Keratinocyte (primary cell): ENCODE data around the gene CLHC1. TPM values are rescaled to one million over a fixed set of nuclear protein-coding genes. Genes with fewer than 3 reads are reported as not detected.

Experiments
- DNase-seq: peaks from one replicate; pipeline ENCODE4 v3.0.0-alpha.2; 2011; ENCODE audit warnings: low read depth, missing footprints, low spot score
- FAIRE-seq: peaks from 2 replicates; lab custom pipeline; 2011; peaks lifted over from hg19 to GRCh38; lab: Jason Lieb, UNC
- H2AFZ ChIP-seq: 2 replicates; pipeline ENCODE4 v1.6.0; 2012; ENCODE audit warnings: low read length, control low read depth, inconsistent platforms; ENCODE audit not compliant: control insufficient read depth
- H3K27ac ChIP-seq: 2 replicates; pipeline ENCODE4 v1.5.1; 2011; ENCODE audit warnings: low read length; ENCODE audit not compliant: control insufficient read depth, insufficient read depth
- H3K27me3 ChIP-seq: 3 replicates; pipeline ENCODE4 v1.6.0; 2011; ENCODE audit warnings: low read length; ENCODE audit not compliant: control insufficient read depth, insufficient read depth; ENCODE audit errors: extremely low read depth
- H3K36me3 ChIP-seq, 2 experiments: 2 replicates in 1 of 2; 3 replicates in 1 of 2; pipeline ENCODE4 v1.5.1; 2011; ENCODE audit warnings: low read length in 2 of 2, mild to moderate bottlenecking in 1 of 2; ENCODE audit not compliant: control insufficient read depth in 2 of 2, insufficient read depth in 2 of 2; ENCODE audit errors: extremely low read depth in 1 of 2
- H3K4me1 ChIP-seq: 3 replicates; pipeline ENCODE4 v1.5.1; 2011; ENCODE audit warnings: low read length; ENCODE audit not compliant: control insufficient read depth, insufficient read depth; ENCODE audit errors: extremely low read depth
- H3K4me2 ChIP-seq: 3 replicates; pipeline ENCODE4 v1.6.0; 2011; ENCODE audit warnings: low read depth, low read length; ENCODE audit not compliant: control insufficient read depth, insufficient read depth; ENCODE audit errors: extremely low read depth
- H3K4me3 ChIP-seq, 3 experiments: fragments of 200-600 bp in 1 of 3; sonication (generic) in 1 of 3; 2 replicates in 2 of 3; 3 replicates in 1 of 3; pipeline ENCODE4 v1.5.1; 2011 to 2016; ENCODE audit warnings: low read length in 3 of 3, mild to moderate bottlenecking in 3 of 3, control low read depth in 2 of 3, inconsistent platforms in 1 of 3, low read depth in 1 of 3, mixed read lengths in 1 of 3, mixed run types in 1 of 3, moderate library complexity in 1 of 3; ENCODE audit not compliant: control insufficient read depth in 2 of 3, insufficient read depth in 2 of 3; ENCODE audit errors: extremely low read depth in 1 of 3
- H3K79me2 ChIP-seq: 2 replicates; pipeline ENCODE4 v1.6.0; 2012; ENCODE audit warnings: low read length; ENCODE audit not compliant: control insufficient read depth, insufficient read depth
- H3K9ac ChIP-seq: 3 replicates; pipeline ENCODE4 v1.6.0; 2011; ENCODE audit warnings: low read length; ENCODE audit not compliant: control insufficient read depth, insufficient read depth; ENCODE audit errors: extremely low read depth
- H3K9me1 ChIP-seq: 3 replicates; pipeline ENCODE4 v1.6.0; 2011; ENCODE audit warnings: low read length; ENCODE audit not compliant: control insufficient read depth, insufficient read depth; ENCODE audit errors: extremely low read depth
- H3K9me3 ChIP-seq: 2 replicates; pipeline ENCODE4 v1.5.1; 2012; ENCODE audit warnings: low read depth, low read length; ENCODE audit not compliant: control insufficient read depth
- H4K20me1 ChIP-seq: 3 replicates; pipeline ENCODE4 v1.6.0; 2011; ENCODE audit warnings: low read length; ENCODE audit not compliant: control insufficient read depth, insufficient read depth; ENCODE audit errors: extremely low read depth
- EZH2 ChIP-seq: IDR thresholded peaks from one replicate; pipeline ENCODE4 v1.6.1; 2012; ENCODE audit warnings: inconsistent platforms, mild to moderate bottlenecking, low read length, moderate library complexity
- dilution Hi-C: fragments of 300-500 bp; cut with MboI; formaldehyde crosslinking; loops from one replicate; pipeline ENCODE4 v1.7.0; 2020; ENCODE audit warnings: low sequenced_read_pairs; ENCODE audit not compliant: extremely low pct_ligation_motif_present
- polyA plus RNA-seq, 5 experiments: library from polyadenylated mRNA; depleted of rRNA in 3 of 5; stranded (reverse) in 3 of 5; stranded (forward) in 1 of 5; unstranded in 1 of 5; fragments of >200 nt; gene quantifications; 1 replicate in 1 of 5; 2 replicates in 3 of 5; 3 replicates in 1 of 5; pipeline versions ENCODE4 v1.2.1 to v1.2.3, GENCODE V29; 2011 to 2012; ENCODE audit warnings: missing spikeins in 2 of 5, low read depth in 1 of 5, low replicate concordance in 1 of 5
- TF ChIP-seq, protein P1 (sequence below), 3 experiments: IDR thresholded peaks in 1 of 3; conservative IDR thresholded peaks in 1 of 3; optimal IDR thresholded peaks in 1 of 3; 2 replicates in 2 of 3; 3 replicates in 1 of 3; pipeline versions ENCODE3 to v1.5.1; 2011; ENCODE audit warnings: low read length in 3 of 3, mild to moderate bottlenecking in 3 of 3, moderate library complexity in 2 of 3, control low read depth in 1 of 3, inconsistent platforms in 1 of 3; ENCODE audit not compliant: insufficient read depth in 2 of 3; ENCODE audit errors: extremely low read depth in 1 of 3

CLHC1 gene
- polyA plus RNA-seq, 1 donor (not counting 4 experiments of a cell fraction or from before 2014, with no cell fraction given): 15.2 TPM

DNA sequence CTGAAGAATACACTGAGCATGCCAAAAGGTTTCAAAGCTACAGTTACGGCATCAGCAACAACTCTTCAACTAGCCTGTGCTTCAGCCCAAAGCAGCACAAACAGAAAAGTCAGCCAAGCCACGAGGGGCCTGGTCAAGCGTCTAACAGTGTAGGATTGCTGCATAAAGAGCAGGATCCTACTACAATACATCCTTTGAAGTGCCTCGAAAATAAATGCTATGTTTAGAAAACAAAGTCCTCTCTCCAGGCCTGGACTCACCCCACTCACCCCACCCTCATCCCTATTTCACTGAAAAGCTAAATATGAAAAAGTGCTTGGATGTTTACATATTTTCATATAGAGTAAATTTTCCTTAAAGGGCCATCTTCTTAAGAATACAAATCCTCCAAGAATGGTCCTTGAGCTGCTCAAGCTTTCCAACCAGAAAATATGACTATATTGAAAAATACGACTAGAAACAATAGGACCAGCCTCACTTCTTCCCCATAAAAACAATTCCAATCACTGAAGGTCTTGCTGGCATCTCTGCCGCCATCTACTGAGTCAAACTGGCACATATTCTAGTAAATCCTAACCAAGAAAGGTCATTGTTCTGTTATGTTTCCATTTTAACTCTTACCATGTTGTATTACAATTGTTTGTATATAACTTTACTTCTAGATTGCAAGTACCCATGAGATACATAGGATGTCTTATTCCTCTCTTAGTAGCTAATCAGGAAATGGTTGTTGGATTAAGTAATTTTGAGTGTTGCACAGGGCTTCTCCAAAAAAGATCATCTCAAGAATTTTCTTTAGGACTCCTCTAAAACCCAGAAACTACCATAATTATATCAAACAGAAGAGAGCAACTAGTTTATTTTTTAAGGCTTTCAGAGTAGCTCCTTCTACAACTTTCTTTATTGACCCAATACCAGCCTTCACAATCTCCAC, 63.6 kb downstream of the CLHC1 start:
- H3K27me3 ChIP-seq: no peaks in the 10 kb centered on the region
- dilution Hi-C loops: loop anchor here (25.0 kb wide), 1 partner anchor 131 kb away; no protein-coding TSS in a partner anchor
- H3K4me3 ChIP-seq: no peak overlapping the region
- no peaks in the 10 kb centered on the region for H3K36me3 ChIP-seq
- no peak overlapping the region for H3K4me2 ChIP-seq
- no peak overlapping the region for H2AFZ ChIP-seq
- no peaks in the 10 kb centered on the region for H4K20me1 ChIP-seq
- no peaks in the 10 kb centered on the region for H3K9me1 ChIP-seq
- DNase-seq (no peak), FAIRE-seq (no peak)
- no peak overlapping the region for H3K9ac ChIP-seq
- peaks cover 3% of the 10 kb centered on the region for H3K4me1 ChIP-seq
- H3K79me2 ChIP-seq: no peaks in the 10 kb centered on the region
- no peaks in the 10 kb centered on the region for H3K9me3 ChIP-seq
- H3K27ac ChIP-seq: no peak overlapping the region
- no peak for TF ChIP-seq EZH2
- TF ChIP-seq, protein P1, sequence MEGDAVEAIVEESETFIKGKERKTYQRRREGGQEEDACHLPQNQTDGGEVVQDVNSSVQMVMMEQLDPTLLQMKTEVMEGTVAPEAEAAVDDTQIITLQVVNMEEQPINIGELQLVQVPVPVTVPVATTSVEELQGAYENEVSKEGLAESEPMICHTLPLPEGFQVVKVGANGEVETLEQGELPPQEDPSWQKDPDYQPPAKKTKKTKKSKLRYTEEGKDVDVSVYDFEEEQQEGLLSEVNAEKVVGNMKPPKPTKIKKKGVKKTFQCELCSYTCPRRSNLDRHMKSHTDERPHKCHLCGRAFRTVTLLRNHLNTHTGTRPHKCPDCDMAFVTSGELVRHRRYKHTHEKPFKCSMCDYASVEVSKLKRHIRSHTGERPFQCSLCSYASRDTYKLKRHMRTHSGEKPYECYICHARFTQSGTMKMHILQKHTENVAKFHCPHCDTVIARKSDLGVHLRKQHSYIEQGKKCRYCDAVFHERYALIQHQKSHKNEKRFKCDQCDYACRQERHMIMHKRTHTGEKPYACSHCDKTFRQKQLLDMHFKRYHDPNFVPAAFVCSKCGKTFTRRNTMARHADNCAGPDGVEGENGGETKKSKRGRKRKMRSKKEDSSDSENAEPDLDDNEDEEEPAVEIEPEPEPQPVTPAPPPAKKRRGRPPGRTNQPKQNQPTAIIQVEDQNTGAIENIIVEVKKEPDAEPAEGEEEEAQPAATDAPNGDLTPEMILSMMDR (optimal IDR thresholded peaks at IDR 0.05 in 1 of 3, IDR thresholded peaks at IDR 0.05 in 1 of 3, conservative IDR thresholded peaks at IDR 0.05 in 1 of 3; ENCODE audit: extremely low read depth in 1 of 3, insufficient read depth in 2 of 3, low read length in 3 of 3): peak; percentile 53 to 77 (median 65)

DNA sequence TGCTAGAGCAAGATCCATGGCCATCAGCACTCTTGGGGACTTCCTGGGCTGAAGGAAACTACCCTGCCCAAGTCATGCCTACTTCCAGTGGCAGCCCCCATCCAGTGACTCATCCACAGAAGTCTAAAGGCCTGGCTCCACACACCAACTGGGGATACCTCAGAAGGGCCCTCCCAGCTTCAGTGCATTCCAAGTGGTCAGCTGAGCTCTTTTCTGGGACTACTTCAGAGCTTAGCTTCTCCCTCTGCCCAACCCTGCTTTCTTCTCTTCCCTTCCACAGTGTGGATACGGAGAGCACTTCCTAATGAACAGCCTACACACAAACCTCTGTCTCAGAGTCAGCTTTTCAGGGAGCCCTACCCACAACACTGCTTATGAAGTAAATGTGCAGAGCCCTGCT, 66.5 kb downstream of the CLHC1 start:
- Histone ChIP-seq H3K9ac (no peak overlapping the region), H3K27ac (no peak overlapping the region), H3K9me3 (no peaks in the 10 kb centered on the region), H2AFZ (no peak overlapping the region), H3K36me3 (no peaks in the 10 kb centered on the region), H4K20me1 (no peaks in the 10 kb centered on the region), H3K27me3 (no peaks in the 10 kb centered on the region), H3K4me2 (no peak overlapping the region), H3K9me1 (no peaks in the 10 kb centered on the region), H3K79me2 (no peaks in the 10 kb centered on the region), H3K4me3 (no peak overlapping the region), H3K4me1 (peaks cover 9% of the 10 kb centered on the region)
- TF ChIP-seq, protein P1 (optimal IDR thresholded peaks at IDR 0.05 in 1 of 3, IDR thresholded peaks at IDR 0.05 in 1 of 3, conservative IDR thresholded peaks at IDR 0.05 in 1 of 3; ENCODE audit: extremely low read depth in 1 of 3, insufficient read depth in 2 of 3, low read length in 3 of 3): no peak
- TF ChIP-seq EZH2: no peak
- DNase-seq (no peak), FAIRE-seq (no peak)
- dilution Hi-C loops: loop anchor here (25.0 kb wide), 1 partner anchor 128 kb away; no protein-coding TSS in a partner anchor
